ENCODE results near the gene SH3D19.
"Not testable (repeated sequence)": the region's sequence is repeated elsewhere in the genome, so short reads cannot be mapped to it uniquely, and the experiment has no call there.

SH3D19 gene

DNA sequence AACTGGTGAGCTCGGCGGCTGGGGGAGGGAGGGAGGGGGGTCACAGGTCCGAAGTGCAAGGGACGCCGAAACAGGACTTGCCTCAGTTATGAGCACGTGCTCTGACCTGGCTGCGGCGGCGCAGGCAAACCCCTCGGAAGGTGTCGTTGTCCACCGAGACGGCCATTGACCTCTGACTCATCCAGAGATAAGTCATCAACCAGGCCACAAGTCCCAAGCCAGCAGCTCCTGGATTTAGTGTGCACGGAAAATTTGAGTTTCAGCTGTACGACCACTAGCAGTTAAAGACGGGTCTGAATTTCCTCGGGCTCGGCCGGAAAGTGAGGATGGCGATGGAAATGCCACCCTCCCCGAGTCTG, 674 bp downstream of the SH3D19 start:
- H2BK120ac ChIP-seq (ENCODE audit: low read depth, low read length), result no peak overlapping the region
- H3K36me3 ChIP-seq (ENCODE audit: control insufficient read depth, insufficient read depth, low read length), result no peaks in the 10 kb centered on the region
- H3K23ac ChIP-seq (ENCODE audit: low read length), result no peak overlapping the region
- WGBS (ENCODE audit: extremely low coverage, insufficient coverage, low lambda C conversion rate), result no CpG with 5 or more reads among the region's 21 CpGs
- H4K8ac ChIP-seq (ENCODE audit: low read depth, low read length), result no peak overlapping the region
- peak overlapping the region; percentile 94 for H3K56ac ChIP-seq (ENCODE audit: low read length)
- H2BK5ac ChIP-seq (ENCODE audit: low read length), result peak overlapping the region; percentile 91
- H3K79me1 ChIP-seq (ENCODE audit: low read length), result peaks cover 5% of the 10 kb centered on the region
- H3K4me3 ChIP-seq (ENCODE audit: low read length), result peak overlapping the region; percentile 84
- H3K27me3 ChIP-seq (ENCODE audit: insufficient read depth, low read length, poor library complexity), result no peaks in the 10 kb centered on the region
- H3K27ac ChIP-seq (ENCODE audit: low read depth, low read length), result peak overlapping the region; percentile 90
- peak overlapping the region; percentile 61 for H3K4ac ChIP-seq (ENCODE audit: low read depth, low read length)
- H3K18ac ChIP-seq (ENCODE audit: low read length), result peak overlapping the region; percentile 91
- H2BK15ac ChIP-seq (replicated peaks; ENCODE audit: low read depth), result peak overlapping the region; percentile 86
- H4K5ac ChIP-seq (ENCODE audit: low read length), result no peak overlapping the region
- peak overlapping the region; percentile 88 for H3K9ac ChIP-seq (ENCODE audit: low read length)
- peaks cover 28% of the 10 kb centered on the region for H3K79me2 ChIP-seq (ENCODE audit: control insufficient read depth, insufficient read depth, low read length)
- DNase-seq, result peak; percentile 93
- peak overlapping the region; percentile 64 for H3K4me2 ChIP-seq (ENCODE audit: low read length)
- H2AK5ac ChIP-seq (ENCODE audit: low read length), result no peak overlapping the region
- H3K4me1 ChIP-seq (ENCODE audit: control insufficient read depth, low read depth, low read length), result peaks cover 2% of the 10 kb centered on the region

DNA sequence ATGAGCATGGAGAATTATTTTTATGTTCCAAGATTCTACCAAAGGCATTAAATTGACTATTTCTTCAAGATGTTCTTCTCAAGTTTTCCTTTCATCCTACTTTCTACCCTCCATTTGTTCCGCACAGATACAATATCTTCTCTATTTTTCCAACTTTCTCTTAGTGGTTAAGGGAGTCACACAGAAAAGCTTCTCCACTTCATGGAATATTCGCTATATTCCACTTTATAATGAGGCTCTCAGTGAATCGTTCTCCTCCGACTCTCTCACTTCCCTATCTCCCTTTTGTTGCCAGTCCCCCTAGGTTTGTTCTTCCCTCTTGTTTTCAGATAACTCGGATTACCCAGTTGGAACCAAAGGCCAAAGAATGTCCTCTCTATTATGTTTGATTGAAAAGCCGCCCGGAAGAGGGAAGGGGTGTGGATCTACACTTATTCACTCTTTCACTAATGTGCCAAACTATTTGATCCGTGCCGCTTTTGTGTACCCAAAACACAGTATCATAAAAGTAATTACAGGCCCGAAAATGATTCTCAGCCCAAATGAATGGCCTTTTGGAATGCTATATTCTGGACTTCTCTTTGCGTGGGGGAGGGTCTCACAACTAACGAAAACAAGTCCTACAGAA, 1.2 kb downstream of the SH3D19 start:
- peak overlapping the region; percentile 90 for H3K27ac ChIP-seq (ENCODE audit: low read depth, low read length)
- H3K79me1 ChIP-seq (ENCODE audit: low read length), result peaks cover 5% of the 10 kb centered on the region
- H3K4me2 ChIP-seq (ENCODE audit: low read length), result peak overlapping the region; percentile 45
- peak overlapping the region; percentile 88 for H3K9ac ChIP-seq (ENCODE audit: low read length)
- no peak overlapping the region for H3K23ac ChIP-seq (ENCODE audit: low read length)
- DNase-seq, result peak; percentile 92
- H3K18ac ChIP-seq (ENCODE audit: low read length), result peak overlapping the region; percentile 91
- no peak overlapping the region for H2BK120ac ChIP-seq (ENCODE audit: low read depth, low read length)
- peaks cover 2% of the 10 kb centered on the region for H3K4me1 ChIP-seq (ENCODE audit: control insufficient read depth, low read depth, low read length)
- H3K56ac ChIP-seq (ENCODE audit: low read length), result peak overlapping the region; percentile 94
- no CpG with 5 or more reads among the region's 12 CpGs for WGBS (ENCODE audit: extremely low coverage, insufficient coverage, low lambda C conversion rate)
- no peak overlapping the region for H4K5ac ChIP-seq (ENCODE audit: low read length)
- peaks cover 33% of the 10 kb centered on the region for H3K79me2 ChIP-seq (ENCODE audit: control insufficient read depth, insufficient read depth, low read length)
- peak overlapping the region; percentile 61 for H3K4ac ChIP-seq (ENCODE audit: low read depth, low read length)
- H2AK5ac ChIP-seq (ENCODE audit: low read length), result no peak overlapping the region
- no peaks in the 10 kb centered on the region for H3K36me3 ChIP-seq (ENCODE audit: control insufficient read depth, insufficient read depth, low read length)
- H2BK15ac ChIP-seq (replicated peaks; ENCODE audit: low read depth), result peak overlapping the region; percentile 86
- H4K8ac ChIP-seq (ENCODE audit: low read depth, low read length), result no peak overlapping the region
- no peak overlapping the region for H2BK5ac ChIP-seq (ENCODE audit: low read length)
- peak overlapping the region; percentile 55 for H3K4me3 ChIP-seq (ENCODE audit: low read length)
- no peaks in the 10 kb centered on the region for H3K27me3 ChIP-seq (ENCODE audit: insufficient read depth, low read length, poor library complexity)

DNA sequence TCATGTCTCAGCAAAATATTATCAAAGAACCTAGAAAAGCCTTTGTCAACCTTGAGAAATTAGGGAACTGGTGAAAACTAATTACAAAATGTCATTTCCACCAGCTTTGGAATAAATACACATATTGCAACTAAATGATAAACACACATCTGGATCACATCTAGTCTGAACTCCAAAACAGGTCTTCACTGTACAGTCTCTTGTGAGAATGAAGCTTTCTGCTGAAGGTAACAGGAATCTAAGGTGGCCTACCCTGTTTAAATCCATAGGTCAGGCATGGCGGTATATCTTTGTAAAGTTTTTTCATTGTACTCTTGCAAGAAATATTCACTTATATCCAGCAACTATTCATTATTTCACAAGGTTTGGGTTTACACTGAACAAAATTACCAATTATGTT, 1.7 kb downstream of the SH3D19 start:
- Histone ChIP-seq H3K36me3 (ENCODE audit: control insufficient read depth, insufficient read depth, low read length) (no peaks in the 10 kb centered on the region), H3K4ac (ENCODE audit: low read depth, low read length) (no peak overlapping the region), H2AK5ac (ENCODE audit: low read length) (no peak overlapping the region), H3K79me1 (ENCODE audit: low read length) (peaks cover 5% of the 10 kb centered on the region), H3K9ac (ENCODE audit: low read length) (peak overlapping the region; percentile 59), H3K18ac (ENCODE audit: low read length) (no peak overlapping the region), H3K4me2 (ENCODE audit: low read length) (peak overlapping the region; percentile 29), H4K5ac (ENCODE audit: low read length) (no peak overlapping the region), H4K8ac (ENCODE audit: low read depth, low read length) (no peak overlapping the region), H2BK120ac (ENCODE audit: low read depth, low read length) (no peak overlapping the region), H3K27me3 (ENCODE audit: insufficient read depth, low read length, poor library complexity) (no peaks in the 10 kb centered on the region), H3K4me1 (ENCODE audit: control insufficient read depth, low read depth, low read length) (peaks cover 2% of the 10 kb centered on the region), H2BK15ac (replicated peaks; ENCODE audit: low read depth) (peak overlapping the region; percentile 99), H3K27ac (ENCODE audit: low read depth, low read length) (no peak overlapping the region), H2BK5ac (ENCODE audit: low read length) (no peak overlapping the region), H3K23ac (ENCODE audit: low read length) (no peak overlapping the region), H3K79me2 (ENCODE audit: control insufficient read depth, insufficient read depth, low read length) (peaks cover 35% of the 10 kb centered on the region), H3K4me3 (ENCODE audit: low read length) (no peak overlapping the region), H3K56ac (ENCODE audit: low read length) (peak overlapping the region; percentile 69)
- DNase-seq, result no peak
- WGBS (ENCODE audit: extremely low coverage, insufficient coverage, low lambda C conversion rate), result no CpG with 5 or more reads among the region's 1 CpG

DNA sequence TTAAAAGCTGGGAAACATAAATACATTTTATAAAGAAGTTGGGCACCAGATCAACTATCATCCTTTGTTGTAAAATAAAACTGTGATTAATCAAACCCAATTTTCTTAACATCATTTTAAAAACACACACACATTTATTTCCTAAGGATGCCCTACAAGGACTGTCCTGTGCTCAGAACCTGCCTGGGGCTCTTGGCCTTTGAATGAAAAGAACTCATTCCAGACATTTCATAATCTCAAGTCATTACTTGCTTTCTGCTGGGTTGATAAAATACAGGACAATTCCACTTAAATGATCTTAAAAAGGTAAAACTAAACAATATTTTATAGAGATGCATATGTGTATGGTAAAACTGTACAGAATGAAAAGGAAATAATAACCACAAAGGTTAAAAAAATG, 2.8 kb downstream of the SH3D19 start:
- Histone ChIP-seq H3K23ac (ENCODE audit: low read length) (no peak overlapping the region), H3K56ac (ENCODE audit: low read length) (no peak overlapping the region), H3K4me1 (ENCODE audit: control insufficient read depth, low read depth, low read length) (peaks cover 2% of the 10 kb centered on the region), H3K27me3 (ENCODE audit: insufficient read depth, low read length, poor library complexity) (no peaks in the 10 kb centered on the region), H3K4me3 (ENCODE audit: low read length) (no peak overlapping the region), H3K27ac (ENCODE audit: low read depth, low read length) (no peak overlapping the region), H2BK15ac (replicated peaks; ENCODE audit: low read depth) (no peak overlapping the region), H3K36me3 (ENCODE audit: control insufficient read depth, insufficient read depth, low read length) (no peaks in the 10 kb centered on the region), H3K9ac (ENCODE audit: low read length) (no peak overlapping the region), H4K5ac (ENCODE audit: low read length) (no peak overlapping the region), H2BK5ac (ENCODE audit: low read length) (no peak overlapping the region), H2BK120ac (ENCODE audit: low read depth, low read length) (no peak overlapping the region), H3K79me2 (ENCODE audit: control insufficient read depth, insufficient read depth, low read length) (peaks cover 36% of the 10 kb centered on the region), H3K18ac (ENCODE audit: low read length) (no peak overlapping the region), H3K4me2 (ENCODE audit: low read length) (no peak overlapping the region), H4K8ac (ENCODE audit: low read depth, low read length) (no peak overlapping the region), H3K4ac (ENCODE audit: low read depth, low read length) (no peak overlapping the region), H2AK5ac (ENCODE audit: low read length) (no peak overlapping the region), H3K79me1 (ENCODE audit: low read length) (peaks cover 5% of the 10 kb centered on the region)
- DNase-seq, result no peak

DNA sequence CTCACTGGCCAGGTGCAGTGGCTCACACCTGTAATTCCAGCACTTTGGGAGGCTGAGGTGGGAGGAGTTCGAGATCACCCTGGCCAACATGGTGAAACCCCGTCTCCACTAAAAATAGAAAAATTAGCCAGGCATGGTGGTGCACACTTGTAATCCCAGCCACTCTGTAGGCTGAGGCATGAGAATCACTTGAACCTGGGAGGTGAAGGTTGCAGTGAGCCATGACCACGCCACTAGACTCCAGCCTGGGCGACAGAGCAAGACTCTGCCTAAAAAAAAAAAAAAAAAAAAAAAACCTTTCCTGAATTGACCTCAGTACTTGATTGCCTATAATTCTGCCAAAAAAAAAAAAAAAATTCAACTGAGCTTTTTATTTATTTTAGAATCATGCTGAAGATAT, 3.2 kb downstream of the SH3D19 start:
- Histone ChIP-seq H3K79me2 (ENCODE audit: control insufficient read depth, insufficient read depth, low read length) (peaks cover 40% of the 10 kb centered on the region), H2BK15ac (replicated peaks; ENCODE audit: low read depth) (peak overlapping the region; percentile 3), H4K8ac (ENCODE audit: low read depth, low read length) (peak overlapping the region; percentile 39)
- not testable (repeated sequence) for H3K27me3 ChIP-seq (ENCODE audit: insufficient read depth, low read length, poor library complexity); H3K9ac ChIP-seq (ENCODE audit: low read length); H3K27ac ChIP-seq (ENCODE audit: low read depth, low read length); H2BK120ac ChIP-seq (ENCODE audit: low read depth, low read length); H3K4ac ChIP-seq (ENCODE audit: low read depth, low read length); H3K56ac ChIP-seq (ENCODE audit: low read length); H2BK5ac ChIP-seq (ENCODE audit: low read length); H3K36me3 ChIP-seq (ENCODE audit: control insufficient read depth, insufficient read depth, low read length); H3K23ac ChIP-seq (ENCODE audit: low read length); H3K79me1 ChIP-seq (ENCODE audit: low read length); DNase-seq; H3K18ac ChIP-seq (ENCODE audit: low read length); H3K4me1 ChIP-seq (ENCODE audit: control insufficient read depth, low read depth, low read length); H2AK5ac ChIP-seq (ENCODE audit: low read length); H3K4me3 ChIP-seq (ENCODE audit: low read length); H3K4me2 ChIP-seq (ENCODE audit: low read length); H4K5ac ChIP-seq (ENCODE audit: low read length)
- no CpG with 5 or more reads among the region's 4 CpGs for WGBS (ENCODE audit: extremely low coverage, insufficient coverage, low lambda C conversion rate)

DNA sequence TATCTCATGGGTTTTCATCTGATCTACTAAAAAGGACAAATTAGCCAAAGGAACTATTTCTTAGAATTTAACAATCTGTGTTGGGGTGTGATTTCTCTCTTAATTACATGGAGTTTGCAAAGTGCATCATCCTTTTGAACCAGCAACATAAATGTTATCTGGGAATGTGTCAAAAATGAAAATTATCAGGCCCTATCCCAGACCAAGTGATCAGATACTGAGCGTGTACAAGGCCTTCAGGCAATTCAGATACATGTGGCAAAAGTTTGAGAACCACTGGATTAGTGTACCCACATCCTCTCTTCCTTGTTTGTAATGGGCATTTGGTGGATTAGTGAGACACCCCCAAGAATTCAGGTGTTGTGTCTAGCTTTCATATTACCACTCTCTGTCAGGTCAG, 3.8 kb downstream of the SH3D19 start:
- no peak overlapping the region for H3K4me2 ChIP-seq (ENCODE audit: low read length)
- no peak overlapping the region for H3K9ac ChIP-seq (ENCODE audit: low read length)
- H2AK5ac ChIP-seq (ENCODE audit: low read length), result no peak overlapping the region

More for the DNA sequence above, 3.8 kb downstream of the SH3D19 start:
- Histone ChIP-seq H3K4ac (ENCODE audit: low read depth, low read length) (no peak overlapping the region), H3K18ac (ENCODE audit: low read length) (no peak overlapping the region), H3K23ac (ENCODE audit: low read length) (no peak overlapping the region), H3K4me3 (ENCODE audit: low read length) (no peak overlapping the region), H3K56ac (ENCODE audit: low read length) (no peak overlapping the region), H4K8ac (ENCODE audit: low read depth, low read length) (no peak overlapping the region), H3K4me1 (ENCODE audit: control insufficient read depth, low read depth, low read length) (peaks cover 2% of the 10 kb centered on the region), H2BK5ac (ENCODE audit: low read length) (no peak overlapping the region), H2BK15ac (replicated peaks; ENCODE audit: low read depth) (peak overlapping the region; percentile 3), H3K27ac (ENCODE audit: low read depth, low read length) (no peak overlapping the region), H3K79me2 (ENCODE audit: control insufficient read depth, insufficient read depth, low read length) (peaks cover 45% of the 10 kb centered on the region), H3K79me1 (ENCODE audit: low read length) (peaks cover 6% of the 10 kb centered on the region), H2BK120ac (ENCODE audit: low read depth, low read length) (no peak overlapping the region), H4K5ac (ENCODE audit: low read length) (no peak overlapping the region), H3K27me3 (ENCODE audit: insufficient read depth, low read length, poor library complexity) (no peaks in the 10 kb centered on the region), H3K36me3 (ENCODE audit: control insufficient read depth, insufficient read depth, low read length) (no peaks in the 10 kb centered on the region)
- DNase-seq, result no peak
- WGBS (ENCODE audit: extremely low coverage, insufficient coverage, low lambda C conversion rate), result no CpG with 5 or more reads among the region's 1 CpG
